NCI-H2196 treated with DMSO at 0.1 percent for 48 hours (cell line): ENCODE measurements around the gene NFE2L1.

Experiments used
- DNase-seq: peaks from one replicate; lab custom pipeline; 2025; ENCODE audit not compliant: unreplicated experiment; lab: John Stamatoyannopoulos, UW

NFE2L1 gene

GRCh38 chr17:48046296-48046695 is 1.9 kb upstream of the NFE2L1 start:
- no peak for DNase-seq

- no peak for DNase-seq
These were observed 932 bp upstream of the NFE2L1 start for GRCh38 chr17:48047113-48047740.

- peak; percentile 79 for DNase-seq
These were observed 396 bp downstream of the NFE2L1 start for GRCh38 chr17:48048384-48049126.

- DNase-seq = no peak
These were observed 3.1 kb downstream of the NFE2L1 start for GRCh38 chr17:48051283-48051682.

GRCh38 chr17:48051706-48052486 is 3.7 kb downstream of the NFE2L1 start:
- no peak for DNase-seq

GRCh38 chr17:48052956-48053757 is 5.0 kb downstream of the NFE2L1 start:
- peak; percentile 76 for DNase-seq

GRCh38 chr17:48053758-48054237 is 5.6 kb downstream of the NFE2L1 start:
- no peak for DNase-seq

GRCh38 chr17:48054238-48055185 is 6.4 kb downstream of the NFE2L1 start:
- peak; percentile 97 for DNase-seq

- DNase-seq = no peak
These were observed 7.5 kb downstream of the NFE2L1 start for GRCh38 chr17:48055531-48056245.

- no peak for DNase-seq
These were observed 8.1 kb downstream of the NFE2L1 start for GRCh38 chr17:48056246-48056745.

- DNase-seq = no peak
These were observed 8.7 kb downstream of the NFE2L1 start for GRCh38 chr17:48056879-48057278.

- no peak for DNase-seq
These were observed 9.5 kb downstream of the NFE2L1 start for GRCh38 chr17:48057626-48058025.

GRCh38 chr17:48058393-48059124 is 10.4 kb downstream of the NFE2L1 start:
- no peak for DNase-seq

GRCh38 chr17:48059125-48059668 is 11.0 kb downstream of the NFE2L1 start:
- no peak for DNase-seq

- no peak for DNase-seq
These were observed 12.1 kb downstream of the NFE2L1 start for GRCh38 chr17:48060249-48060648.

GRCh38 chr17:48062273-48062672 is 14.1 kb downstream of the NFE2L1 start:
- DNase-seq = no peak

GRCh38 chr17:48064638-48065037 is 16.5 kb downstream of the NFE2L1 start:
- no peak for DNase-seq

- no peak for DNase-seq
These were observed 18.0 kb downstream of the NFE2L1 start for GRCh38 chr17:48066192-48066591.
